Frontal cortex (tissue), 4 donors: ENCODE data around the gene CTXND2. TPM values are rescaled to one million over a fixed set of nuclear protein-coding genes. Genes with fewer than 3 reads are reported as not detected.
A peak's percentile ranks its signal among the peaks of the same experiment; 100 is the strongest.
"Not testable (repeated sequence)": the region's sequence is repeated elsewhere in the genome, so short reads cannot be mapped to it uniquely, and the experiment has no call there.

Source experiments
- DNase-seq, 2 donors: peaks; one replicate each; pipeline ENCODE4 v3.0.0; 2012; ENCODE audit warnings: low spot score in 2 of 2
- FAIRE-seq: peaks from 2 replicates; lab custom pipeline; 2012; peaks lifted over from hg19 to GRCh38; lab: Jason Lieb, UNC
- total RNA-seq: library from RNA; depleted of rRNA; stranded (reverse); fragments of >200 nt; gene quantifications from one replicate; pipeline ENCODE4 v1.2.3, GENCODE V29; 2014
- donor health status: control.
- donor health status: control.
- donor health status: control.

The CTXND2 gene
- total RNA-seq, 1 donor from 2014 or later, result not detected

DNA sequence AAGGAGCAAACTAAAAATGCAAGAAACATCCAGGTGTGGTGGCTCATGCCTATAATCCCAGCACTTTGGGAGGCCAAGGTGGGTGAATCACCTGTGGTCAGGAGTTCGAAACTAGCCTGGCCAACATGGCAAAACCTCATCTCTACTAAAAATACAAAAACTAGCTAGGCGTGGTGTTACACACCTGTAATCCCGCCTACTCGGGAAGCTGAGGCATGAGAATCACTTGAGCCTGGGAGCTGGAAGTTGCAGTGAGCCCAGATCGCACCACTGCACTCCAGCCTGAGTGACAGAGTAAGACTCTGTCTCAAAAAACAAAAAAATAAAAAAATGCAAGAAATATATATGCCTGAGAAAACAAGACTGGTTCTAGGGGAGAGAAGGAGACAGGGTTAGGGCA lies 3.8 kb upstream of the CTXND2 start:
- DNase-seq, FAIRE-seq: not testable (repeated sequence)

DNA sequence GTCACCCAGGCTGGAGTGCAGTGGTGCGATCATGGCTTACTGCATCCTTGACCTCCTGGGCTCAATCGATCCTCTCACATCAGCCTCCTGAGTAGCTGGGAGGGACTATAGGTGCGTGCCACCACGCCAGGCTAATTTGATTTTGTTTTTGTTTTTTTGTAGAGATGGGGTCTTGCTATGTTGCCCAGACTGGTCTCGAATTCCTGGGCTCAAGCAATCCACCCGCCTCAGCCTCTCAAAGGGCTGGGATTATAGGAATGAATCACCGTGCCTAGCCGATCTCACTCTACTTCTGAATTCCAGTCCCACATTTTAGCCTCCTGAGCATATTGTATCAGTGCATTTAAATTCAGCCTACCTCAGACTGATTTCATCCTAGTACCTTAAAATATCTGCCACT lies 1.8 kb downstream of the CTXND2 start:
- FAIRE-seq, result no peak

DNA sequence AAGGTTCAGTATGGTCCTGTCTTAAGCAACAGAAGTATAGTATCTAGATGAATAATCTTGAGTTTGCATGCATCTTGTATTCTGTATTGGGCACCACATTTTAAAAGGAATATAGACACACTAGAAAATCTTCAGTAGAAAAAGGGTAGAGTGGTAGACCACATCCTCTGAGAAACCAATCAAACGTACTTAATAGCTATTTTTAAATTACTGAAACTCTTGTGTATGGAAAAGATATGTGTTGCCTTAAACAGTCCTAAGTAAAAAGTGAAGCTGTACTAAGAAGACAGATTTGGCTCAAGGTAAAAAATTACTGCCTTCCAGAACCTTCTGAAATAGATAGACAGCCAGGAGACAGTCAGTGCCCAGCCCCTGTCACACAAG lies 3.1 kb downstream of the CTXND2 start:
- FAIRE-seq (no peak), DNase-seq (no peak)

More for the DNA sequence above, 1.8 kb downstream of the CTXND2 start:
- no peak for DNase-seq

DNA sequence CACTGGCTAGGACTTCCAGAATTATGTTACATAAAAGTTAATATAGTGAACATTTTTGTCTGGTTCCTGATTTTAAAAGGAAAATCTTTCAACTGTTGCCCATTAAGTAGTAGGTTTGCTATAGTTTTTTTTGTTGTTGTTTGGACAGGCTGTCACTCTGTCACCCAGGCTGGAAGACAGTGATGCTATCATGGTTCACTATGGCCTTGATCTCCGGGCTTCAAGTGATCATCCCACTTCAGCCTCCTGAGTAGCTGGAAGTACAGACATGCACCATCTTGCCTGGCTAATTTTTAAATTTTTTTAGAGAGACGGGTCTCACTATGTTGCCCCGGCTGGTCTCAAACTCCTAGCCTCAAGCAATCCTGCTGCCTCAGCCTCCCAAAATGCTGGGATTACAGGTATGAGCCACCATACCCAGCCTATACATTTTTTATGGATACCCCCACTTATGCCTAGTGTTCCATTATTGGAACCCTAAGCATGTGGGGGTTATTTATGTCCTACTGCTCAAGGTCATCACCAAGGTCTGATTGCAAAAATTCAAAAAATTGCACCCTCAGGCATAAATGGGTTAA lies 6.5 kb downstream of the CTXND2 start:
- FAIRE-seq (no peak), DNase-seq (no peak)

DNA sequence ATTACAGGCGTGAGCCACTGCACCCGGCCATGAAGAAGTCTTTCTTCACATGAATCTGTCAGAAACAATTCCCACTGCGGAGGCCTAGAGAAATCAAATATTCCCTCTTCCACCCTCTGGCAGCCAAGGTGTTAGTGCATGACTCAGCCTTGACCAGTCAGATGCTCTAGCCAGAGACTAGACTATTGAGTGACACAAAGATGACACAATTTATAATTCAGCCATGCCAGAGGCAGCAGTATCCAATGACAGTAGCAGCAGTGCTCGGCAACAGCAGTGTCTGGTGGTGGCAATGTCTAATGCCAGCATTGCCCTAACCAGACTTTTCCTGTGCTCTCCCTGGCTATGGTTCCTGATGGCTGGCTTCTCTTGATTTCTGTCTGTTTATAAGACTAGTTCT lies 8.7 kb downstream of the CTXND2 start:
- FAIRE-seq, result no peak
- DNase-seq, result no peak

DNA sequence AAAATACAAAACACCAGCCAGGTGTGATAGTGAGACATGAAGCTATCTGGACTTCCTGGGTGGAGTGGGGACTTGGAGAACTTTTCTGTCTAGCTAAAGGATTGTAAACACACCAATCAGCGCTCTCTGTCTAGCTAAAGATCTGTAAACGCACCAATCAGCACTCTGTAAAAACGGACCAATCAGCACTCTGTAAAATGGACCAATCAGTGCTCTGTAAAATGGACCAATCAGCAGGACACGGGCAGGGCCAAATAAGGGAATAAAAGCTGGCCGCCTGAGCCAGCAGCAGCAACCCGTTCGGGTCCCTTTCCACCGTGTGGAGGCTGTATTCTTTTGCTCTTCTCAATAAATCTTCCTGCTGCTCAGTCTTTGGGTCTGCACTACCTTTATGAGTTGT lies 12.9 kb downstream of the CTXND2 start:
- not testable (repeated sequence) for DNase-seq, FAIRE-seq

DNA sequence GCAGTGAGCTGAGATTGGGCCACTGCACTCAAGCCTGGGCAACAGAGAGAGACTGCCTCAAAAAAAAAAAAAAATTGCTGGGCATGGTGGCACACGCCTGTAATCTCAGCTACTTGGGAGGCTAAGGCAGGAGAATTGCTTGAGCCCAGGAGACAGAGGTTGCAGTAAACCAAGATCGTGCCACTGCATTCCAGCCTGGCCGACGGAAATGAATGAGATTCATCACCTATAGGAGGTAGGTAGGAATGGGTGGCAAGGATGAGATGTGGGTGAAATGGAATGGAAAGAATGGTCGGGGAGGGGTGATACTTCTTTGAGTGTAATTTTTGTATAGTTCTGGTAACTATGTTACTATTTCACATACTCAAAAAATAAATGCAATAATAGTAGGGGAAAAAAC lies 15.4 kb downstream of the CTXND2 start:
- no peak for FAIRE-seq

DNA sequence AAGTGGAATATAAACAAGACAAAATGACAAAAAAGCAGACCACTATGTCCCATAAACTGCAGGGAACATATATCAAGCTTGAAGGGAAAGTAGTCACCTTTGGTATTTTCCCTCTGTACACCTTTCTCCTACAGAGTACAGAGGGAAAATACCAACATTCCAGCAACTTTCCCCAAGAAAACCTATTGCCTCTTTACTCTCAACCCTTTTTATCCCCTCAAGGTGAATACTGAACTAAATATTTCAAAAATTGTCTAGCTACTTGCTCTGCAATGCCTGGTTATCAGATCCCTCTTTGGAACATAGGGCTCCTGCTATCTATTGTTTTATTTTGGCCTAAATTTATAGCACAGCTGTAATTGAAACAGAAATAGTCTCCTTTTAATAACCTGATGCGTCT lies 15.8 kb downstream of the CTXND2 start:
- no peak for DNase-seq
- no peak for FAIRE-seq

More for the DNA sequence above, 15.4 kb downstream of the CTXND2 start:
- DNase-seq, result no peak

DNA sequence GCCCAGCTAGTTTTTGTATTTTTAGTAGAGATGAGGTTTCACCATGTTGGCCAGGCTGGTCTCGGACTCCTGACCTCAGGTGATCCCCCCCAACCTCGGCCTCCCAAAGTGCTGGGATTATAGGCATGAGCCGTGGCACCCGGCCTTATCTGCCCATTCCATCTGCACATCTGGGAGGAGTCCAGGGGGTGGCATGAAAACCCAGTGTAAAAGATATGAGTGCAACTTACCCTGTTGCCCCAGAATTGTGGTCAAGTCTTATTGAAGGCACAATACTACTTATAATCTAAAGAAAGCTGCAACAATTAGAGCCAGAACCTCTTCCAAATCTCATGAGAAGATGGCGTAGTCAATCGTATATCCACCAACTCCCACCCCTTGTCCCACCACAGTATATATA lies 18.4 kb downstream of the CTXND2 start:
- DNase-seq (no peak), FAIRE-seq (no peak)

DNA sequence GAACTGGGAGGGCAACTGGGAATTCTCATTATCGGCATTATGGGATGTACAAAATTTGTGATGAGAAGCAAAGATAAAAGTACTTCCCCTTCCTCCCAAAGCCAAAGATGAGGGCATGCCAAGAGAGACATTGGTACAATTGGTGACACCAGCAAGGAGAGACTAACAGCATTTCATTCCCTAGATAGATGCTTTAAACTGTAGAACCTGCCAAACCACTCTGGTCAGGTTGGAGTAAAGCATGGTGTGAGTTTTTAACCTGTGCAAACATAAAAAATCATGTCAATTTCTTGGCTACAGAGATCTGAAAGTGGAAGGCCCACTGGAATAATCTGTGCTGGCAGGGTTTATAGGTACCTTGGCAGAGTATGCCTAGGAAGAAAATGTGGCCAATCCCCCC lies 19.4 kb downstream of the CTXND2 start:
- FAIRE-seq (no peak), DNase-seq (no peak)

DNA sequence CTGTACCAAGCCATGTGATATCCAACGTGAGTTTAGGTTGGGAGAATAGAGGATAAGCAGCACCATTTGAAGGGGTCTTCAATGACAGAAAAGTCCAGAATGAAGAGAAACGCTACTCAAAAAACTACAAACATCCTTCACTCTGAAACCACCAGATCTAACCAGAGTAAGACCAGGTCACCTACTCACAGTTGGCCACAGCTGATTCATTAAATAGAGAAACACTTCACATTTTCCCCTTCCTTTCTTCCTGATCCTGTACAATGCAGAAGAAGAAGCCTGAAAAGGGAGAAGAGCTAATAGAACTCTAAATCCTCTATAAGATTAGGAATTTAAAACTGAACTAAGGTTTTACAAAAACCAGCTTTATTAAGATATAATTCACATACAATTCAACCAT lies 19.9 kb downstream of the CTXND2 start:
- no peak for FAIRE-seq
- no peak for DNase-seq

DNA sequence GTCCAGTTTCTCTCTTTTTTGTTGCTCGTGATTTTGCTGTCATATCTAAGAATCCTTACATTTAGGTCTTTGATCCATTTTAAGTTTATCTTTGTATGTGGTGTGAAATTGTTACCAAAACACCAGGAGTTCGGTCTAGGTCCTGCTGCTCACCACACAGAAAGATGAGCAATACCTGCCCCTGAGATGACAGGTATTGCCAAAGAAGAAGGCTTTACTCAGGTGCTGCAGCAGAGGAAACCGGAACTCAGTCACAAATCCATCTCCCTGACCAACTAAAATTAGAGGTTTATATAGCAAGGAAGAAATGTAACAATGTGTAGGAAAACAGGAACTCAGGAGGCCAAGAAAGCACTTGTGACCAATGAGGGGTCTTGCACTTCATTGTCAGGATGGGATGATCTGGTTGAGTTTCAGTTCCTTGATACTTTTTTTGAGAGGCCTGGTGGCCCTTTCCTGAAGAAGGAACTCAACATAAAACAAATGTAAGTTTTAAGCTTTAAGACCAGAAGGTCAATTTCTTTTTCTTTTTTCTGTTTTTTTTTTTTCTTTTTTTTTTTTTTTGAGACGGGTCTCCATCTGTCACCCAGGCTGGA lies 22.7 kb downstream of the CTXND2 start:
- DNase-seq, result no peak
- no peak for FAIRE-seq

DNA sequence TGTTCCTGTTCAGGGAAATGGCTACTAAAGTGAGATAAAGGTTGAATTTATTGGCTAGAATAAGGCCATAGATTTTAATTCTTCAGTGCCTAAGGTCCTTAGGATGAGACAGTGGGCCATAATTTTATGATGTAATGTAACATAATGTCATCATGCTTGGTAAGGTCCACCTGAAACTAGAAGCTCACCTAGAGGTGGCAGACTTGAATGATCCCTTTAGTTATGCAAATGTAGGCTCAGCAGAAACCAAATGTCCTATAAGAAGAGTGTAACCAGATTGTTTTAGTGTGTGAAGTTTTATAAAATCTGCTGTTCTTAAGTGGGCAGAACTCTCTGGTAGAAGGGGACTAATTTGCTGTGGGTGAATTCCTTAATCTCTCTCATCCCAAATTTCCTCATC lies 25.7 kb downstream of the CTXND2 start:
- DNase-seq, result no peak
- no peak for FAIRE-seq

DNA sequence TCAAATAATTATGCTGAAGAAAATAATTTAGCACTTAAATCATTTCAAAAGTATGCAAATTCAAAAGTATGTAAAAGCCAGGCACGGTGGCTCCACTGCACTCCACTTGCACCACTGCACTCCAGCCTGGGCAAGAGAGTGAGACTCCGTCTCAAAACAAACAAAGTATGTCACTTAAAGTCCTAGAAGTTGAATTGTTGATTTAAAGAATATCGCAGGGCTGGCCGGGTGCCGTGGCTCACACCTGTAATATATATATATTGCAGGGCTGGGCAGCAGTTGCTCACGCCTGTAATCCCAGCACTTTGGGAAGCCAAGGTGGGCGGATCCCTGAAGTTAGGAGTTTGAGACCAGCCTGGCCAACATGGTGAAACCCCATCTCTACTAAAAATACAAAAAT lies 30.5 kb downstream of the CTXND2 start:
- no peak for FAIRE-seq

DNA sequence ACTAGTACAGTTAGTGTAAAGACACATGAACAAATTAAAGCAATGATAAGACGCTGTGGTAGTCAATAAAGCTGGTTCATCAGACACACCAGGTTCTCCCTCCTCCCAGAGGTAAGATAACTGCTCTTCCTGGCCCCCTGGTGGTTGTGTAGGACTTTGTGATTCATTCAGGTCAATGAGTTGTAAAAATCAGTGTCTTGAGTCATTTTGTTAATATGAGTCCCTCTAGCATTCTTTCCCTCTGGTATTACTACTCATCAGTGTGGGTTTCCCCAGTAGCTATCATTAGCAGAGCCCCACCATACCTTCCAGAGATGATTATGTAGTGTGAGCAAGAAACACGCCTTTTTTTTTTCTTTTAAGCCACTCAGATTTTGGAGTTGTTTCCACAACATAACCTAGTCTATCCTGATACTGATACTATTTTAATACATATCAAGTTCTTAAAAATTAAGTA lies 35.6 kb downstream of the CTXND2 start:
- peak in 1 of 2 donors; percentile 57 for DNase-seq
- FAIRE-seq, result no peak

More for the DNA sequence above, 30.5 kb downstream of the CTXND2 start:
- no peak for DNase-seq

DNA sequence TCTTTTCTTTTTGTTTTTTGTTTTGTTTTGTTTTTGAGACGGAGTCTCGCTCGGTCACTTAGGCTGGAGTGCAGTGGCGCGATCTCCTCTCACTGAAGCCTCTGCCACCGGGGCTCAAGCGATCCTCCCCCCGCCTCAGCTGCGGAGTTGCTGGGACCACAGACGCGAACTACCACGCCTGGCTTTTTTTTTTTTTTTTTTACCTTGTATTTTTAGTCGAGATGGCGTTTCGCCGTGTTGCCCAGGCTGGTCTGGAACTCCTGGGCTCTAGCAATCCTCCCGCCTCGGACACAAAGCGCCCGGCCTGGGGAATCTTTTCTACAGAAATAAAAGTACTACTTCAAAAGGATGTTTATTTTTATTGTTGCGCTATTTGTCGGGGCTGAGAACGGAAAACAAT lies 38.1 kb downstream of the CTXND2 start:
- FAIRE-seq, result no peak
- no peak for DNase-seq

DNA sequence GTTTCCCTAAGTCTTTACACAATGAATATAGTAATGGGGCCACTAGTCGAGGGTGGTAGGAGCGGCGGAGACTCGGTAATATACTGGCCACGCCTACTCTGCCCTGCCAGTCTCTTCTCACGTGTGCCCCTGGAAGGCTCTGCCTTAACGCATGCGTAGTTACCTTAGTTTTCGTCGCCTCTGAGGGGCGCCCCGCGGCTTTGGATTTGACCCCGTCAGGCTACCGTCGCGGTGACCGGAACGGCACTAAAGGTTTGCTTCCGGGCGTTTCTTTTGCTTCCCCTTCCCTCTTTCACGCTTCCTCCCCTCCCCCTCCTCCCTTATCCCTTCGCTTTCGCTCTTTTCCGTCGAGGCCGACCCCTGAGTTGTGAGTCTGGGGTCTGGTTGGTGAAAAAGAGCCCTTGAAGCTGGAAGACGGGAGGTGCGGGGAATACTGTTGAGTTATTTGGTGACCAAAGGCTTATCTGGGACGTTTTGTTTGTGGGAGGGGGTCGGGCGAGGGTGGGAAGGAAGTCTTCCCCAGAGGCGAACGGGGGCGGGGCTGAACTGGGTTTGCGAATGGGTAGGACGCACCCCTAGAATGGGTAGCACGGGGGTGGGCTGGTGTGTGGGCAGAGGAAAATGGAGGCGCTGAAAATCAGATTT lies 39.3 kb downstream of the CTXND2 start, which contains the start of gene SETDB1:
SETDB1 (plus strand) TSS at position 267 of the 645 bp plus-strand sequence. CDS start 1,352 bp downstream, outside the sequence.
- DNase-seq (peak; percentile 53 to 81), FAIRE-seq (no peak)

DNA sequence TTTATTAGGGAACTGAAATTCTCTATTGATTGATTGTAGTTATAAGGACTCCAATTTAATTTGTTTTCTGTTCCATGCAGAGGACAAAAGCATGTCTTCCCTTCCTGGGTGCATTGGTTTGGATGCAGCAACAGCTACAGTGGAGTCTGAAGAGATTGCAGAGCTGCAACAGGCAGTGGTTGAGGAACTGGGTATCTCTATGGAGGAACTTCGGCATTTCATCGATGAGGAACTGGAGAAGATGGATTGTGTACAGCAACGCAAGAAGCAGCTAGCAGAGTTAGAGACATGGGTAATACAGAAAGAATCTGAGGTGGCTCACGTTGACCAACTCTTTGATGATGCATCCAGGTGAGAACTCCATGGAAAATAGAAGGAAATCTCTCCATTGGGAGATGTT lies 40.7 kb downstream of the CTXND2 start:
- DNase-seq, result no peak
- no peak for FAIRE-seq

DNA sequence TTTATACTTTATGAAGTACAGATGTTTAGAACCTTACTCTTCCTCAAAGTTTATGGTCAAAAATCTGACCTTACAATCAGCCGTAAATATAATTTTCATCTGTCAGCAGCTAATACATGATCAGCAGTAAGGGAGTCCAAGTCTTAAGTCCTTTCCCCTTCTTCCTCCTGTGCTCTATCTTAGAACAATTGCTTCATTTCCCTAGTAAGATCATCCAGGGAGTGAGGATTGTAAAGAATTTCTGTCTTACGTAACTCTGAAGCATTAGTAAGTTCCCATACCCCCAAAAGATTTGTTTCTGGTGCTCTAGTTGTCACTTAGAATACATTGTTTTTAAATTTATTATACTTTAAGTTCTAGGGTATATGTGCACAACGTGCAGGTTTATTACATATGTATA lies 41.4 kb downstream of the CTXND2 start:
- DNase-seq, result no peak
- no peak for FAIRE-seq

DNA sequence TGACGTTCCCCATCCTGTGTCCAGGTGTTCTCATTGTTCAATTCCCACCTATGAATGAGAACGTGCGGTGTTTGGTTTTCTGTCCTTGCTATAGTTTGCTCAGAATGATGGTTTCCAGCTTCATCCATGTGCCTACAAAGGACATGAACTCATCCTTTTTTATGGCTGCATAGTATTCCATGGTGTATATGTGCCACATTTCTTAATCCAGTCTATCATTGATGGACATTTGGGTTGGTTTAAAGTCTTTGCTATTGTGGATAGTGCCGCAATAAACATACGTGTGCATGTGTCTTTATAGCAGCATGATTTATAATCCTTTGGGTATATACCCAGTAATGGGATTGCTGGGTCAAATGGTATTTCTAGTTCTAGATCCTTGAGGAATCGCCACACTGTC lies 41.8 kb downstream of the CTXND2 start:
- FAIRE-seq, DNase-seq: not testable (repeated sequence)

DNA sequence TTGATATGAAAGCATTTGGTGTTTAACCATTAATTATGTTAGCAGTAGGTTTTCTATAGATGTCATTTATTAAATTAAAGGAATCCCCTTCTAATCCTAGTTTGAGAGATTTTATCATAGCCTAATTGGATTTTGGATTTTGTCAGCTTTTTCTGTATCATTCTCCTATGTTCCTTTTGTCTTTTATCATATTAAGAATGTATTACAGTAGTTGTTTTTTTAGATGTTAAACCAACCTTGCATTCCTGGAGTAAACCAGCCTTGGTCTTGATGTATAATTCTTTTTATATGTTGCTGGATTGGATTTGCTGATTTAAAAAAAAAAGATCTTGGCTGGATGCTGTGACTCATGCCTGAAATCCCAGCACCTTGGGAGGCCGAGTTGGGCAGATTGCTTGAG lies 44.8 kb downstream of the CTXND2 start:
- DNase-seq (no peak), FAIRE-seq (no peak)
